IMR-90 (cell line): ENCODE measurements around the gene VSIG10L. TPM values are rescaled to one million over a fixed set of nuclear protein-coding genes. Genes with fewer than 3 reads are reported as not detected.

Source experiments
- ATAC-seq: fragments of 200-7000 bp; cut with Tn5 transposase; 2 replicates; pipeline ENCODE4 v1.9.1; 2020; ENCODE audit warnings: low read depth, mild to moderate bottlenecking, moderate library complexity
- BruUV-seq: library from RNA; stranded (reverse); fragments of 400-500 nt; replicated peaks from 2 replicates; lab custom pipeline; 2021; lab: Mats Ljungman, UMichigan
- CTCF ChIA-PET: fragments of 300-600 bp; formaldehyde crosslinking; extraction: SDS; loops from one replicate; lab custom pipeline; 2021; ENCODE audit warnings: antibody characterized with exemption; lab: Yijun Ruan, JAX
- POLR2A ChIA-PET: fragments of 300-600 bp; sonication (Branson Sonifier 250); formaldehyde crosslinking; loops from one replicate; lab custom pipeline; 2022; ENCODE audit warnings: antibody characterized with exemption; ENCODE audit not compliant: unreplicated experiment; lab: Charles Lee
- DNase-seq: peaks from one replicate; pipeline ENCODE4 v3.0.0; 2013
- H2AFZ ChIP-seq: replicated peaks from 2 replicates; pipeline ENCODE3; 2013; ENCODE audit warnings: low read length, mild to moderate bottlenecking; ENCODE audit not compliant: poor library complexity
- H2AK5ac ChIP-seq: 2 replicates; pipeline ENCODE4 v1.6.1; 2013; ENCODE audit warnings: low read depth, low read length, inconsistent platforms
- H2AK9ac ChIP-seq: replicated peaks from 2 replicates; pipeline ENCODE3; 2013; ENCODE audit warnings: mild to moderate bottlenecking, low read depth, low read length, moderate library complexity; ENCODE audit not compliant: poor library complexity
- H2BK120ac ChIP-seq: 2 replicates; pipeline ENCODE4 v1.6.1; 2013; ENCODE audit warnings: low read depth, low read length, inconsistent platforms
- H2BK15ac ChIP-seq: 3 replicates; pipeline ENCODE4 v1.6.1; 2013; ENCODE audit warnings: low read depth, low read length, inconsistent platforms
- H2BK20ac ChIP-seq: 2 replicates; pipeline ENCODE4 v1.6.1; 2013; ENCODE audit warnings: low read depth, mild to moderate bottlenecking, inconsistent platforms, low read length, moderate library complexity
- H2BK5ac ChIP-seq: 2 replicates; pipeline ENCODE4 v1.6.1; 2013; ENCODE audit warnings: mild to moderate bottlenecking, low read depth, low read length, inconsistent platforms; ENCODE audit not compliant: poor library complexity, severe bottlenecking
- H3K14ac ChIP-seq: replicated peaks from 2 replicates; pipeline ENCODE4 v1.6.1; 2013; ENCODE audit warnings: low read depth, low read length, inconsistent platforms
- H3K18ac ChIP-seq: 2 replicates; pipeline ENCODE4 v1.6.1; 2013; ENCODE audit warnings: low read depth, low read length, control low read depth
- H3K23ac ChIP-seq: 2 replicates; pipeline ENCODE4 v1.6.1; 2013; ENCODE audit warnings: low read depth, low read length, inconsistent platforms
- H3K27ac ChIP-seq: 2 replicates; pipeline ENCODE4 v1.5.1; 2013; ENCODE audit warnings: mild to moderate bottlenecking, control low read depth, low read length; ENCODE audit not compliant: insufficient read depth
- H3K27me3 ChIP-seq: 2 replicates; pipeline ENCODE4 v1.6.1; 2013; ENCODE audit warnings: low read length; ENCODE audit not compliant: control insufficient read depth, insufficient read depth
- H3K36me3 ChIP-seq: 2 replicates; pipeline ENCODE4 v1.6.1; 2013; ENCODE audit warnings: low read length, mixed read lengths; ENCODE audit not compliant: control insufficient read depth, insufficient read depth
- H3K4ac ChIP-seq: 2 replicates; pipeline ENCODE4 v1.6.1; 2013; ENCODE audit warnings: low read depth, low read length, inconsistent platforms
- H3K4me1 ChIP-seq: 2 replicates; pipeline ENCODE4 v1.6.1; 2013; ENCODE audit warnings: low read length, mixed read lengths; ENCODE audit not compliant: control insufficient read depth, insufficient read depth
- H3K4me2 ChIP-seq: 2 replicates; pipeline ENCODE4 v1.6.1; 2013; ENCODE audit warnings: low read depth, mild to moderate bottlenecking, control low read depth, low read length, moderate library complexity
- H3K4me3 ChIP-seq: 2 replicates; pipeline ENCODE4 v1.5.1; 2013; ENCODE audit warnings: low read depth, mild to moderate bottlenecking, control low read depth, low read length, moderate library complexity; ENCODE audit not compliant: insufficient read depth
- H3K56ac ChIP-seq: 2 replicates; pipeline ENCODE4 v1.6.1; 2013; ENCODE audit warnings: low read length, inconsistent platforms; ENCODE audit not compliant: insufficient read depth; ENCODE audit errors: extremely low read depth
- H3K79me1 ChIP-seq, 2 experiments: 2 replicates each; pipeline ENCODE4 v1.6.1; 2013; ENCODE audit warnings: low read length in 2 of 2, inconsistent platforms in 1 of 2, low read depth in 1 of 2
- H3K9ac ChIP-seq: 2 replicates; pipeline ENCODE4 v1.6.1; 2013; ENCODE audit warnings: low read depth, low read length, control low read depth
- H3K9me1 ChIP-seq: 2 replicates; pipeline ENCODE4 v1.6.1; 2013; ENCODE audit warnings: low read length, inconsistent platforms; ENCODE audit not compliant: insufficient read depth
- H3K9me3 ChIP-seq: 2 replicates; pipeline ENCODE4 v1.6.1; 2013; ENCODE audit warnings: low read length; ENCODE audit not compliant: control insufficient read depth, insufficient read depth
- H4K20me1 ChIP-seq: 2 replicates; pipeline ENCODE4 v1.6.1; 2013; ENCODE audit warnings: low read length, inconsistent platforms; ENCODE audit not compliant: insufficient read depth
- H4K5ac ChIP-seq: 2 replicates; pipeline ENCODE4 v1.6.1; 2013; ENCODE audit warnings: mild to moderate bottlenecking, low read depth, low read length, control low read depth
- H4K8ac ChIP-seq, 2 experiments: 2 replicates each; pipeline ENCODE4 v1.6.1; 2013; ENCODE audit warnings: low read depth in 2 of 2, low read length in 2 of 2, control low read depth in 1 of 2, inconsistent platforms in 1 of 2
- H4K91ac ChIP-seq: 2 replicates; pipeline ENCODE4 v1.6.1; 2013; ENCODE audit warnings: low read depth, low read length, inconsistent platforms; ENCODE audit not compliant: insufficient read depth
- BHLHE40 ChIP-seq: fragments of 150-350 bp; IDR thresholded peaks from 2 replicates; pipeline ENCODE4 v1.6.1; 2016; ENCODE audit warnings: mild to moderate bottlenecking, low read depth, low read length
- CEBPB ChIP-seq: IDR thresholded peaks from 2 replicates; pipeline ENCODE4 v1.6.1; 2012; ENCODE audit warnings: low read depth, low read length, improper control_type of control experiment
- CHD1 ChIP-seq: IDR thresholded peaks from 2 replicates; pipeline ENCODE4 v1.6.1; 2012; ENCODE audit warnings: low read depth, low read length, improper control_type of control experiment
- FOS ChIP-seq: fragments of 150-350 bp; IDR thresholded peaks from 2 replicates; pipeline ENCODE4 v1.6.1; 2016; ENCODE audit warnings: low read depth, low read length
- MAFK ChIP-seq: IDR thresholded peaks from 2 replicates; pipeline ENCODE4 v1.6.1; 2012; ENCODE audit warnings: low read depth, low read length, improper control_type of control experiment
- MAZ ChIP-seq: IDR thresholded peaks from 2 replicates; pipeline ENCODE4 v1.6.1; 2012; ENCODE audit warnings: low read depth, mild to moderate bottlenecking, low read length, improper control_type of control experiment, moderate library complexity, borderline replicate concordance
- NFE2L2 ChIP-seq: fragments of 150-350 bp; IDR thresholded peaks from 2 replicates; pipeline ENCODE4 v1.6.1; 2016; ENCODE audit warnings: low read depth, mild to moderate bottlenecking, low read length
- POLR2A ChIP-seq: IDR thresholded peaks from 2 replicates; pipeline ENCODE4 v1.6.1; 2012; ENCODE audit warnings: mild to moderate bottlenecking, low read depth, low read length
- RAD21 ChIP-seq: IDR thresholded peaks from 2 replicates; pipeline ENCODE4 v1.6.1; 2012; ENCODE audit warnings: low read length, improper control_type of control experiment
- RCOR1 ChIP-seq: IDR thresholded peaks from 2 replicates; pipeline ENCODE4 v1.6.1; 2012; ENCODE audit warnings: mild to moderate bottlenecking, low read length, improper control_type of control experiment; ENCODE audit not compliant: insufficient replicate concordance
- RFX5 ChIP-seq: IDR thresholded peaks from 2 replicates; pipeline ENCODE4 v1.8.0; 2012; ENCODE audit warnings: low read depth, mild to moderate bottlenecking, low read length, moderate library complexity
- SMC3 ChIP-seq: fragments of 150-350 bp; IDR thresholded peaks from 2 replicates; pipeline ENCODE4 v1.6.1; 2016; ENCODE audit warnings: low read depth, mild to moderate bottlenecking, antibody characterized with exemption, low read length, moderate library complexity
- WGBS, 2 experiments: methylation state at CpG; one replicate each; pipeline versions ENCODE4 v1.1.5 to v1.1.7; 2013; ENCODE audit warnings: missing lambda C conversion rate in 2 of 2; ENCODE audit not compliant: insufficient read length in 1 of 2; ENCODE audit errors: extremely low coverage in 2 of 2; 5-methylcytosine and 5-hydroxymethylcytosine counted together
- dilution Hi-C: fragments of 300-500 bp; cut with HindIII; formaldehyde crosslinking; loops from one replicate; pipeline ENCODE4 v1.14.3; 2018; ENCODE audit warnings: low sequenced_read_pairs; ENCODE audit not compliant: unreplicated experiment
- in situ Hi-C: fragments of 300-500 bp; cut with MboI; formaldehyde crosslinking; loops from 3 replicates; pipeline ENCODE4 v1.14.3; 2019; ENCODE audit warnings: low sequenced_read_pairs, inconsistent platforms, mixed read lengths
- intact Hi-C: fragments of 100-400 bp; cut with micrococcal nuclease; formaldehyde crosslinking; loops from 2 replicates; pipeline ENCODE4 v1.10.0; 2022
- polyA plus RNA-seq, 3 experiments: library from polyadenylated mRNA; depleted of rRNA; stranded (reverse); fragments of >200 nt; gene quantifications; 2 replicates each; pipeline ENCODE4 v1.2.3, GENCODE V29; 2012; ENCODE audit warnings: low replicate concordance in 1 of 3
- total RNA-seq: library from RNA; depleted of rRNA; stranded (reverse); fragments of >200 nt; gene quantifications from 2 replicates; pipeline ENCODE4 v1.2.3, GENCODE V29; 2012

Gene VSIG10L
- total and polyA plus RNA-seq, 2 of the 4 experiments (the other 2 are of a cell fraction) = 0.18 to 1.2 TPM

GRCh38 chr19:51389143-51389542, 47.2 kb upstream of the VSIG10L start:
- 73% methylated on average over 4 of the region's 14 CpGs; no CpG with 5 or more reads in 1 of the 2 experiments for WGBS, 2 experiments
- no peak overlapping the region for H4K5ac ChIP-seq
- no peak overlapping the region for H4K91ac ChIP-seq
- no peak overlapping the region for H2AK9ac ChIP-seq
- H3K14ac ChIP-seq = no peak overlapping the region
- H3K4me2 ChIP-seq = no peak overlapping the region
- intact Hi-C loops (no loop called here), dilution Hi-C loops (no loop called here), in situ Hi-C loops (no loop called here)
- no peak overlapping the region for H4K8ac ChIP-seq
- H2BK15ac ChIP-seq = no peak overlapping the region
- no peak for TF ChIP-seq FOS
- TF ChIP-seq NFE2L2 = no peak
- TF ChIP-seq CHD1 = no peak
- TF ChIP-seq CEBPB = no peak
- no peak for TF ChIP-seq RAD21
- no peak for TF ChIP-seq MAZ
- no peak for TF ChIP-seq BHLHE40
- TF ChIP-seq RCOR1 = no peak
- no peak for TF ChIP-seq SMC3
- TF ChIP-seq RFX5 = no peak
- TF ChIP-seq POLR2A = no peak
- TF ChIP-seq MAFK = no peak
- H2BK20ac ChIP-seq = no peak overlapping the region
- H3K27ac ChIP-seq = no peak overlapping the region
- H3K36me3 ChIP-seq = no peaks in the 10 kb centered on the region
- no peak overlapping the region for H2BK120ac ChIP-seq
- CTCF ChIA-PET = interaction anchor here (0.6 kb wide), 1 partner anchor 15 kb away, joined by 3 read pairs; no protein-coding TSS in a partner anchor
- H3K27me3 ChIP-seq = peaks cover 2% of the 10 kb centered on the region; the same call in 1 of the 2 replicates
- H3K79me1 ChIP-seq = no peaks in the 10 kb centered on the region
- no TSS peak for BruUV-seq
- ATAC-seq = no peak
- no peak overlapping the region for H3K4ac ChIP-seq
- H3K23ac ChIP-seq = no peak overlapping the region
- POLR2A ChIA-PET = no interaction called here
- no peak overlapping the region for H3K56ac ChIP-seq
- no peak overlapping the region for H2AK5ac ChIP-seq
- no peak overlapping the region for H3K18ac ChIP-seq
- no peak overlapping the region for H2AFZ ChIP-seq
- DNase-seq = no peak
- H3K9ac ChIP-seq = no peak overlapping the region
- H3K4me1 ChIP-seq = no peaks in the 10 kb centered on the region
- H3K9me1 ChIP-seq = no peaks in the 10 kb centered on the region
- H2BK5ac ChIP-seq = no peak overlapping the region
- H4K20me1 ChIP-seq = no peaks in the 10 kb centered on the region
- no peaks in the 10 kb centered on the region for H3K9me3 ChIP-seq
- no peak overlapping the region for H3K4me3 ChIP-seq
